Progenitor cell of endocrine pancreas (in vitro differentiated cells): ENCODE data around the gene MTA2. TPM values are rescaled to one million over a fixed set of nuclear protein-coding genes. Genes with fewer than 3 reads are reported as not detected.

ENCODE experiments used
- DNase-seq: peaks from one replicate; pipeline ENCODE4 v3.0.0; 2021; ENCODE audit warnings: low spot score; ENCODE audit not compliant: unreplicated experiment
- H3K27ac Mint-ChIP-seq: 2 replicates; pipeline ENCODE4 v1.8.0; 2021; ENCODE audit warnings: mild to moderate bottlenecking, moderate library complexity, mixed read lengths
- H3K27me3 Mint-ChIP-seq: 2 replicates; pipeline ENCODE4 v1.8.0; 2021; ENCODE audit warnings: mixed read lengths
- H3K36me3 Mint-ChIP-seq: 2 replicates; pipeline ENCODE4 v1.8.0; 2022; ENCODE audit warnings: mixed read lengths; ENCODE audit not compliant: insufficient read depth
- H3K4me1 Mint-ChIP-seq: 2 replicates; pipeline ENCODE4 v1.8.0; 2021; ENCODE audit warnings: low read depth, mixed read lengths
- H3K4me3 Mint-ChIP-seq: 2 replicates; pipeline ENCODE4 v1.8.0; 2021; ENCODE audit warnings: low read depth, mild to moderate bottlenecking, moderate library complexity, mixed read lengths
- H3K9me3 Mint-ChIP-seq: 2 replicates; pipeline ENCODE4 v1.8.0; 2021; ENCODE audit warnings: low read depth, mixed read lengths
- CTCF ChIP-seq: fragments of 200-600 bp; sonication (generic); IDR thresholded peaks from one replicate; pipeline ENCODE4 v1.5.0; 2021; ENCODE audit warnings: antibody characterized with exemption, mild to moderate bottlenecking; ENCODE audit not compliant: unreplicated experiment
- total RNA-seq: library from RNA; stranded (reverse); gene quantifications from 2 replicates; pipeline ENCODE4 v1.2.1, GENCODE V29; 2021

The MTA2 gene
- total RNA-seq, 1 donor from 2014 or later = 134 TPM

DNA sequence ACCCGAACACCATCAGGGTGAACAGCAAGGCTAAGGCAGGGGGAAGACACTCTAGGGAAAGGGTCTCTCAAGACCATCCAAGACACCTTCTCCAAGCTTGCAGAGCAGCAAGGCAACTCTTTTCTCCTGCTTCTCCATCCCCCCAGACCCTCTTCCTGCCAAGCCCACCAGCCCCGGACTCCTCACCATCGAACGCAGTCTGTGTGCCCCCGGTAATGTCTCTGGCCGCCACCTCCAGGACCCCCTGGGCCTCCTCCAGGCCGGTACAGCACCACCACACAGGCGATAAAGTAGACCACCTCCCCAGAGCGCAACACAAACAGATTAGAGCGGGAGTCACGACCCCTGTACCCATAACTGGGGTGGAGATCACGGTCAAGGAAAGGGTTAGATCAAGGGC, 7.1 kb upstream of the MTA2 start:
- peaks cover 4% of the 10 kb centered on the region for H3K36me3 Mint-ChIP-seq
- H3K27me3 Mint-ChIP-seq = peaks cover 4% of the 10 kb centered on the region
- no peaks in the 10 kb centered on the region for H3K9me3 Mint-ChIP-seq
- no peak for DNase-seq
- no peak overlapping the region for H3K27ac Mint-ChIP-seq
- no peak for TF ChIP-seq CTCF
- H3K4me1 Mint-ChIP-seq = peaks cover 19% of the 10 kb centered on the region
- H3K4me3 Mint-ChIP-seq = no peak overlapping the region

DNA sequence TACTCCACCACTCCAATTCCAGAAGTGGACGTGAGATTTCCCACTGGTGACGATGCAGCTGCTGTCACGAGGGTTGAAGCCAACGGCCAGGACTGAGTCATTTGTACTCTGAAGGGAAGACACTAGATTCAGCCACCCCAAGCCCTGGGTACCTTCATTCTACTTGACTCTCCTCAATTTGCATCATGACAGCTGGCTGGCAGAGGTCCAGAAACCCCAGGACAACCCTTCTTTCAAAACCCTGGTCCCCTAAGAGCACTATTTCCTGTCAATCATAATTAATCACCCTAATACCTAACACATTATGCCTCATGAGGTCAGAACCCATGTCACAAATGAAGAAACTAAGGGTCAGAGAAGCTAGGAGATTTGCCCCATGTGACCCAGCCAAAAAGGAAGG, 6.0 kb upstream of the MTA2 start:
- Mint-ChIP-seq H3K36me3 (peaks cover 8% of the 10 kb centered on the region), H3K4me1 (peaks cover 24% of the 10 kb centered on the region), H3K9me3 (no peaks in the 10 kb centered on the region), H3K4me3 (no peak overlapping the region), H3K27ac (no peak overlapping the region), H3K27me3 (peaks cover 14% of the 10 kb centered on the region)
- no peak for DNase-seq
- no peak for TF ChIP-seq CTCF

DNA sequence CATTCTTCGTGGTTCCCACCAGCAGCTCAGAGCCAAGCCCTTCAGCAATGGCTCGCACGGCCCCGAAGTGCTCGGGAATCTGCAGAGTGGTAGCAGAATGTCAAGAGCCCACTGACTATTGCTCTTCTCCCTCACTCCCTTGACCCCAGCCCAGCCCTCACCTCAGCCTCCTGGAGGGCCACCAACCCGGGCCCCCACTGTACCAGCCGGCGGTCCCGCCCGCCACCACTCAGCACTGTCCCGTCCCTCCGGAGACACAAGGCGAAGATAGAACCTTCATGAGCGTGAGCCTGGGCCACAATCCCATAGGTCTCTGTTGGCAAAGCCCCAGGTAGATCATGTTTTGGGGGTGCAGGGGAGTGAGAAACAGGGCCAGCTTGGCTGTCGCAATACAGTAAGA, 4.2 kb upstream of the MTA2 start:
- peaks cover 22% of the 10 kb centered on the region for H3K4me1 Mint-ChIP-seq
- no peak overlapping the region for H3K4me3 Mint-ChIP-seq
- no peak for DNase-seq
- H3K9me3 Mint-ChIP-seq = no peaks in the 10 kb centered on the region
- H3K27ac Mint-ChIP-seq = no peak overlapping the region
- H3K27me3 Mint-ChIP-seq = peaks cover 19% of the 10 kb centered on the region
- peaks cover 8% of the 10 kb centered on the region for H3K36me3 Mint-ChIP-seq
- TF ChIP-seq CTCF = no peak

DNA sequence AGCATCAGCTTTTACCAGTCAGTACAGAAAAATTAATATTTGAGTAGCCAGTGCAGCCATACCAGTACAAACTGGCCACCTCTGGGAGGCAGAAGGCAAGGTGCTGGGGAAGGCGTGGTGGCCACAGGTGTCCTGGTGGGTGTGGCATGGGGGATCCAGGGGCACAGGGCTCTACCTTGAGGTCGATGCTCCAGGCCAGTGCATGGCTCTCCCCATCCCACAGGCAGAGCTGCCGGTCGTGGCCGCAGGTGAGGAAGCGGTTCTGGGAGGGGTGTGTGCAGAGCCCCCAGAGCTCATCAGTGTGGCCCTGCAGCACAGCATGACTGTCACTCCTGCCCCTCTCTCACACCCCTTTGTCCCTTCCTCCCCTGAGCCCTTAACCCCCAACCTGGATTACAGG, 3.8 kb upstream of the MTA2 start:
- no peak for DNase-seq
- TF ChIP-seq CTCF = no peak
- Mint-ChIP-seq H3K4me3 (no peak overlapping the region), H3K27me3 (peaks cover 19% of the 10 kb centered on the region), H3K4me1 (peaks cover 23% of the 10 kb centered on the region), H3K36me3 (peaks cover 8% of the 10 kb centered on the region), H3K27ac (no peak overlapping the region), H3K9me3 (no peaks in the 10 kb centered on the region)

DNA sequence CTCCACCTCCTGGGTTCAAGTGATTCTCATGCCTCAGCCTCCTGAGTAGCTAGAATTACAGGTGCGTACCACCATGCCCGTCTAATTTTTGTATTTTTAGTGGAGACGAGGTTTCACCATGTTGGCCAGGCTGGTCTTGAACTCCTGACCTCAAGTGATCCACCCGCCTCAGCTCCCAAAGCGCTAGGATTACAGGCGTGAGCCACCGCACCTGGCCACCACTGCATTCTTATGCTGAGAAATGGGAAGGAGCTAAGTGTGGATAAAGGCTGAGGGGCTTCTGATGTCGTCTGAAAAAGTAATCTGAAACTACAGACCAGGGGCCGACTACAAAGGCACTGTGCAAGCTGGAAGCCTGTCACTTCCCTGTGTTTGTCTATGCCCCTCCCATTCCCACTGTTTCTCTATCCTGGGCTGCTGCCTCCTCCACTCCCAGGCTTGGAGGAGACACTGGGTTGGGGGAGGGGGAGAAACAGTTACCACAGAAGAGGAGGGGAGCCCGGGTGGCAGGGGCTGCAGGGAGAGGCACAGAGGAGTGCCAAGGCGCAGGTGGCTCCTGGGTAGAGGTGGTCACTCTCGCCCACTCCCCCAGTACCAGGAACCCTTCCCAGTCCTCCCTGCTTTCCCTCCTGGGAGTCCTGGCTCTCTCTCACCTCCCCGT, 2.9 kb upstream of the MTA2 start:
- Mint-ChIP-seq H3K4me3 (no peak overlapping the region), H3K27me3 (peaks cover 19% of the 10 kb centered on the region), H3K9me3 (no peaks in the 10 kb centered on the region), H3K27ac (peak overlapping the region; percentile 62), H3K4me1 (peaks cover 32% of the 10 kb centered on the region), H3K36me3 (peaks cover 14% of the 10 kb centered on the region)
- DNase-seq = no peak
- no peak for TF ChIP-seq CTCF
